AG08395 (cell line): ENCODE data around the gene CTDP1.

ENCODE experiments used
- DNase-seq: peaks from one replicate; pipeline ENCODE4 v3.0.0; 2012; ENCODE audit warnings: mixed read lengths, low spot score

CTDP1 gene

GRCh38 chr18:79796531-79797405 is 117.2 kb downstream of the CTDP1 start:
- DNase-seq, result peak; percentile 25

GRCh38 chr18:79797518-79798345 is 118.1 kb downstream of the CTDP1 start, which contains the start of gene KCNG2:
KCNG2 (plus strand) TSS chr18:79797938; CDS start chr18:79863668, 65,730 bp downstream.
- DNase-seq, result peak; percentile 32

- DNase-seq, result no peak
Observed at GRCh38 chr18:79798346-79798998, 118.9 kb downstream of the CTDP1 start.

GRCh38 chr18:79798999-79799370 is 119.4 kb downstream of the CTDP1 start:
- no peak for DNase-seq

- DNase-seq, result no peak
Observed at GRCh38 chr18:79799619-79800370, 120.2 kb downstream of the CTDP1 start.

GRCh38 chr18:79800371-79801180 is 121.0 kb downstream of the CTDP1 start:
- no peak for DNase-seq

- no peak for DNase-seq
Observed at GRCh38 chr18:79801217-79801616, 121.6 kb downstream of the CTDP1 start.

- DNase-seq, result no peak
Observed at GRCh38 chr18:79801641-79802040, 122.0 kb downstream of the CTDP1 start.

GRCh38 chr18:79802298-79802697 is 122.7 kb downstream of the CTDP1 start:
- DNase-seq, result no peak

GRCh38 chr18:79803611-79804051 is 124.0 kb downstream of the CTDP1 start:
- no peak for DNase-seq
